T-helper 1 cell treated with Interleukin-12 subunit alpha and Interleukin-12 subunit beta and Interleukin-4 antibody, amounts not matched to agents 30 ng/mL and 1 ng/mL, for 36 hours (primary cell): ENCODE results near the gene UVRAG. TPM values are rescaled to one million over a fixed set of nuclear protein-coding genes. Genes with fewer than 3 reads are reported as not detected.

ENCODE experiments used
- intact Hi-C: fragments of 100-400 bp; cut with micrococcal nuclease; formaldehyde crosslinking; loops from one replicate; pipeline ENCODE4 v1.15.1; 2024
- total RNA-seq: library from RNA; stranded (reverse); gene quantifications from 2 replicates; pipeline ENCODE4 v1.2.3, GENCODE V29; 2022

UVRAG gene
- total RNA-seq, 1 donor from 2014 or later: 21.7 TPM

GRCh38 chr11:76185511-76185910 lies 370.5 kb downstream of the UVRAG start:
- intact Hi-C loops: no loop called here

GRCh38 chr11:76185931-76186401 lies 371.0 kb downstream of the UVRAG start:
- intact Hi-C loops: no loop called here

GRCh38 chr11:76186776-76187279 lies 371.8 kb downstream of the UVRAG start:
- intact Hi-C loops: no loop called here

- intact Hi-C loops: no loop called here
These were observed 373.9 kb downstream of the UVRAG start for GRCh38 chr11:76188873-76189272.

- intact Hi-C loops: no loop called here
These were observed 374.7 kb downstream of the UVRAG start for GRCh38 chr11:76189682-76190081.

- intact Hi-C loops: no loop called here
These were observed 375.4 kb downstream of the UVRAG start for GRCh38 chr11:76190376-76190775.

Other genes starting within 250 kb of the UVRAG start
- gene MAP6, start 146.2 kb upstream of the UVRAG start, total RNA-seq: 8.4 and 8.6 TPM in 2 replicates
- not detected in 2 replicates for gene MOGAT2, start 97.4 kb upstream of the UVRAG start, total RNA-seq
- gene DGAT2, start 46.4 kb upstream of the UVRAG start, total RNA-seq: 8.0 and 8.4 TPM in 2 replicates